ENCODE data around the gene NOTUM.
A peak's percentile ranks its signal among the peaks of the same experiment; 100 is the strongest.

NOTUM gene

DNA sequence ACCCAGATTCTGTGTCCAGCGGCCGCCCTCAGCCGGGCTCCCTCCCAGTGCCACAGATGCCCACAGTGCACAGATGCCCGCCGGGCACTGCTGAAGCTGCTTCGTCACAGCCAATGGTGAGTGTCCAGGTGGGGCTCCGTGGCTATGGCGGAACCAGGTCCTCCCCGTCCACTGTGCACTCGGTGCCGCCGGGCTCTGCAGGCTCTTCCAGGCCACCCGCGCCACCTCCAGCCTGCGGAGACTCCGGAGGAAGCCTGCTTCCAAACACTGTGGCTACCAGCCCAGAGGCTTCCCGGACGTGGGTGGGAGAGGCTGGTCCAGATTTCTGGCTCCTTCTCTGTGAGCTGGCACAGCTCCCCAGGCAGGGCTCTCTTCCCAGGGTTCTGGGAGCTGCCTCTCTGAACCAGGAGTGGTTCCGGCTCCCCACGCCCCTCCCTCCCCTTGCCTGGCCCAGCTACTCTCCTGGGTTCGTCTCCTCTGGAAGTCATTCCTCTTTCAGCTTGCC lies 21.1 kb downstream of the NOTUM start:
- no peak overlapping the region for H3K4me3 ChIP-seq (ENCODE audit: low read depth, low read length)
- TF ChIP-seq, protein P1, sequence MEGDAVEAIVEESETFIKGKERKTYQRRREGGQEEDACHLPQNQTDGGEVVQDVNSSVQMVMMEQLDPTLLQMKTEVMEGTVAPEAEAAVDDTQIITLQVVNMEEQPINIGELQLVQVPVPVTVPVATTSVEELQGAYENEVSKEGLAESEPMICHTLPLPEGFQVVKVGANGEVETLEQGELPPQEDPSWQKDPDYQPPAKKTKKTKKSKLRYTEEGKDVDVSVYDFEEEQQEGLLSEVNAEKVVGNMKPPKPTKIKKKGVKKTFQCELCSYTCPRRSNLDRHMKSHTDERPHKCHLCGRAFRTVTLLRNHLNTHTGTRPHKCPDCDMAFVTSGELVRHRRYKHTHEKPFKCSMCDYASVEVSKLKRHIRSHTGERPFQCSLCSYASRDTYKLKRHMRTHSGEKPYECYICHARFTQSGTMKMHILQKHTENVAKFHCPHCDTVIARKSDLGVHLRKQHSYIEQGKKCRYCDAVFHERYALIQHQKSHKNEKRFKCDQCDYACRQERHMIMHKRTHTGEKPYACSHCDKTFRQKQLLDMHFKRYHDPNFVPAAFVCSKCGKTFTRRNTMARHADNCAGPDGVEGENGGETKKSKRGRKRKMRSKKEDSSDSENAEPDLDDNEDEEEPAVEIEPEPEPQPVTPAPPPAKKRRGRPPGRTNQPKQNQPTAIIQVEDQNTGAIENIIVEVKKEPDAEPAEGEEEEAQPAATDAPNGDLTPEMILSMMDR (conservative IDR thresholded peaks at IDR 0.05; ENCODE audit: low read depth, low read length), result no peak
- DNase-seq (ENCODE audit: low read depth), result no peak

DNA sequence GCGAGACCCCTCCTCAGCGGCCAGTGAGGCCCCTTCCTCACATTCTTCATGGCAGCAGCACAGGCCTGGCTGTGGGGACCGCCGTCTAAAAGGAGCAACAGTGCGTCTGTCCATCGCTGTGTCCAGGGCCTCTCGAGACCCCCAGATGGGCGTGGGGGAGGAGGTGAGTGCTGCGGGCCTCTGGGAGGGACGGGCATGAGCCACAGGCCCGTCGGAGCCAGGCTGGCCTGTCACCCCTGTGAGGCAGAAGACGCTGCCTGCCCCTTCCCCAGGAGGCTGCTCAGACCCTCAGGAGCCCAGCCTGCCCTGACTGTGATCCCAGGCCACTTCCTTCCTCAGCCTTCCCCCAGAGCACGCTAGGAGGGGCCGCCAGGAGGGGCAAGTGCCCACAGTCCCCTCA lies 21.8 kb downstream of the NOTUM start:
- no peak overlapping the region for H3K4me3 ChIP-seq (ENCODE audit: low read depth, low read length)
- DNase-seq (ENCODE audit: low read depth), result no peak
- TF ChIP-seq, protein P1 (conservative IDR thresholded peaks at IDR 0.05; ENCODE audit: low read depth, low read length), result no peak

DNA sequence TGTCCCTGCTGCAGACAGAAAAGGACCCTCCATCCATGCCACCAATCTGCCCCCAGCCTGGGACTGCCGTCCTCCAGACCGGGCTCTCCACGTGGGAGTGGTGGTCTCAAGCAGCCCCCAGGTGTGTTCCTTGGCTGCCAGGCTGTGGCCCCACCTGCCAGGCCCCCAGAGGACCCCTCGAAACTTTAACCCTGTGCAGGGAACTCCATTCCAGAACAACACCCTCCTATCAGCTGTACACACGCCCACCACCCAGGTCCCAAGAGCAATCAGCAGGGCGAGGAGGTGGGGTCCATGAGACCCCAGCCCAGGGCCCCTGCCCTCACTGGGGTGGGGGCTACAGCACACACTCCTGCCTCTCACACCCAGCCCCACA lies 25.3 kb downstream of the NOTUM start:
- no peak for DNase-seq (ENCODE audit: low read depth)
- H3K4me3 ChIP-seq (ENCODE audit: low read depth, low read length), result peak overlapping the region; percentile 24
- TF ChIP-seq, protein P1 (conservative IDR thresholded peaks at IDR 0.05; ENCODE audit: low read depth, low read length), result no peak

DNA sequence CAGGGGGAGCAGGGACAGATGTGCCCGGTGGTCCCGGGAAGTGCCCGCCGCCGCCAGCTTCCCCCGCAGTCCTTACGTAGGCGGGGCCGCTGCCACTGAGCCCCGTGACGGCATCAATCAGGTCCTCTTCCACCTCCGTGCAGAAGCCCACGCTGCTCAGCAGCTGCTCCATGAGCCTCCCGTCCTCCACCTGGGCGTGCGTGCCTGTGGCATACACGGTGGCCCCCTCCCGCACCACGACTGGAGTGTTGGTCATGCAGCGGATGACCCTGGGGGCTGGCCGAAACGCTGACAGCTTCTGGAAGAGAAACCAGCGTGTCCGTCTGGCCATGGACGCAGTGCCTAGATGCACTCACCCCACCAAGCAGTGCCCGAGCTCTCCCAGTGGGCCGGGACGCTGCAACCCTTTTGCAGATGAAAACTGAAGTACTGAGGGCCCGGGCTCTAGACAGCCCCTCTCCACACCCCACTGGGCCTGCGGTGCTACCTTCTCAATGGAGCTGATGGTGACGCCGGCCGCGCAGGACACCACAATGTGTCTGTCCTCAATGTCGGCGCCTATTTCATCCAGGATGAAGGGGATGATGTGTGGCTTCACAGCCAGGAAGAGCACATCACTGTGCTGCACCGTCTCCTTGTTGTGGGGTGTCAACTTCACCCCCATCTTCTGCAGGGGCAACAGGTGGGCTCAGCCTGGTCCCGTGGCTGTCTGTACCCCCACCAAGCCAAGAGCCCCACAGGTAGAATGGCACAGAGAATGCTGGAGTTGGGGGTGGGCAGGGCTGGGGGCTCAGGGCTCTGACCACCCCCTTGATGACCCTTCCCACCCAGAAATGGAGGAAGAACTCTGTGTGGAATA lies 25.9 kb downstream of the NOTUM start:
- DNase-seq (ENCODE audit: low read depth), result no peak
- H3K4me3 ChIP-seq (ENCODE audit: low read depth, low read length), result no peak overlapping the region
- TF ChIP-seq, protein P1 (conservative IDR thresholded peaks at IDR 0.05; ENCODE audit: low read depth, low read length), result no peak

DNA sequence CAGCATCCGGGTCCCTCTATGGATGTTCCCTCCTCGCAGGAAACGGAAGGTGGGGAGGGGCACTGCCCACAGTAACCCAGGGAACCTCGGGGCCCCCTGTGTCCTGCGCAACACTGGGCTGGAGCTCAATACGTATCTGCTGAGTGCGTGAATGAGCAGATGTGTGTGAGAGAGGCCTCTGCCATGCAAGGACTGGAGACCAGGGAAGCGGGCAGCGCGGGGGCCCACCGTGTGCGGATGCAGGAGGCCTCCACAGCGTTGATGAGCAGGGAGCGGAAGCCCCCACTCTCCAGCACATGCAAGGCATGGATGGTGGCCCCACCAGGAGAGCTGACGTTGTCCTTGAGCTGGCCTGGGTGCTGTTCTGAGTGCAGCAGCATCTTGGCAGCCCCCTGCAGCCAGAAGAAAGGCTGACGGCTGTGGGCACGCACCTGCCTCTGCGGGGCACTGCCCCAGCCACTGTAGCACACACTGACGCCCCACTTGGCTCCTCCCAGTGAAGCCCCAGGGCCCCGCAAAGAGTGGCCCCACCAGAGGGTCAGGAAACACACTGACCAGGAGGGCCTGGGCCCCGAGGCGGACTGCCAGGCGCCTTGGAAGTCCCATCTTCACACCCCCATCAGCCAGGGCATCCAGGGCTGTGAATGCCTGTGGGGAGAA lies 26.8 kb downstream of the NOTUM start:
- H3K4me3 ChIP-seq (ENCODE audit: low read depth, low read length), result no peak overlapping the region
- TF ChIP-seq, protein P1 (conservative IDR thresholded peaks at IDR 0.05; ENCODE audit: low read depth, low read length), result no peak
- DNase-seq (ENCODE audit: low read depth), result no peak

DNA sequence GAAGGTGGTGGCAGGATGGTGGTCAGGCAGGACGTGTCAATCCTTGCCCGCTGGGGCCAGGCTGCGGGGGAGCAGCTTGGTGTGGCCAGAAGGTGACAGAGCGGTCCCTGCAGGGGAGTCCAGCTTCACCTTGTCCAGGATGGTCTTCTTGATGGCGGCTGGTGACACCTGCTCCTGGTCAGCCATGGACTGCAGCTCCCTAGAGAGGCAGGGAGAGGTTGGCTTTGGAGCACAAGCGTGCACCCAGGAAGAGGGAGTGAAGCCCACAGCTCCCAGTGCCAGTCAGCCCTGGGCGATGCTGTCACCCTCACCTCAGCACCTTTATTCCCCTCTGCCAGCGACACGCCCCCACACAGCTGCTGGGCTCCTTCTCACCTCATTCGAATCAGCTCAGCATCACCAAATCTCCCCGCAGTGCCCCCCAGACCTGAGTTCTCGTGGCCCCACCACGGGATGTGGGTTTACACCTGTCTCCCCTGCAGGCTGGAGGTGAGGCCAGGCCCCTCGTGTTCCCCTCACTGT lies 27.7 kb downstream of the NOTUM start:
- TF ChIP-seq, protein P1 (conservative IDR thresholded peaks at IDR 0.05; ENCODE audit: low read depth, low read length), result no peak
- H3K4me3 ChIP-seq (ENCODE audit: low read depth, low read length), result no peak overlapping the region
- DNase-seq (ENCODE audit: low read depth), result no peak
